NCI-H460 (cell line): ENCODE results near the gene TEX14. TPM values are rescaled to one million over a fixed set of nuclear protein-coding genes. Genes with fewer than 3 reads are reported as not detected.
A peak's percentile ranks its signal among the peaks of the same experiment; 100 is the strongest.
"Not testable (repeated sequence)": the region's sequence is repeated elsewhere in the genome, so short reads cannot be mapped to it uniquely, and the experiment has no call there.

Source experiments
- DNase-seq: peaks from one replicate; pipeline ENCODE4 v3.0.0-alpha.2; 2016; ENCODE audit warnings: low read depth; ENCODE audit errors: extremely low read depth
- total RNA-seq: library from RNA; depleted of rRNA; stranded (reverse); fragments of >200 nt; shearing (Covaris generic); gene quantifications from 2 replicates; pipeline ENCODE4 v1.2.3, GENCODE V29; 2014

The TEX14 gene
- total RNA-seq, 1 experiment from 2014 or later: 0.10 TPM

DNA sequence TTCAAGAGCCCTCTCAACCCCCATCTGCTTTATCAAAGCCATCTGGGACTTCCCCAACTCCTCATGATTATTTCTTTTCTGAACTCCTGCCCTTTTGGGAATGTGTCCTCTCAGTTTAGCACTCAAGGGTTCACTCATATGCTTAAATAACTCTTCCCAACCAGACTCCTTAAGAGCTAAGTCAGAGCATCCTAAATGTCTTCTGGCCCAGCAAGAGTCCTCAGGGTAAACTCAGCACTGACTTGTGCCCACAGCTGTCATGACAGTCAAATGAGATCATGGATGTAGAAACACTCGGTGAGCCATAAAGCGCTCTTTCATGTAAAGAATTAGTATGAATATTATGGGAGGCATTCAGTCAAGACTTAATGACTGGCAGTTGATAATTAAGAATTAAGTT lies 85.9 kb downstream of the TEX14 start:
- DNase-seq: no peak

DNA sequence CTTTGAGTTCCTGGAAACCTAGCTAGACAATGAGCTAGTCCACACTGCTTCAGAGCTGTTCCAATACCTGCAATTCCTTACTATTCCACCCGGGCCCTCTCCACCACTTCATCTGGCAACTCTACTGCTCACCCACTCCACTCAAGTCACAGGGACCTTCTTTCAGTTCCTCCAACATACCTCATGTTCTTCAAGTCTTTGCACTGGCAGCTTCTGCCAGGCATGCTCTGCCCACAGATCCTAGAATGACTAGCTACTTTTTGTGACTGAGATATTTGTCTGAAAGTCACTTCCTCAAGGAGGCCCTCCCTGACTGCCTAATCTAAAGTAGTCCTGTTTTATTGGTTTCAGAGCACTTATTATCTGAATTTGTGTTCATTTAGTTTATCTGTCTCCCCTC lies 86.4 kb downstream of the TEX14 start:
- DNase-seq: no peak

DNA sequence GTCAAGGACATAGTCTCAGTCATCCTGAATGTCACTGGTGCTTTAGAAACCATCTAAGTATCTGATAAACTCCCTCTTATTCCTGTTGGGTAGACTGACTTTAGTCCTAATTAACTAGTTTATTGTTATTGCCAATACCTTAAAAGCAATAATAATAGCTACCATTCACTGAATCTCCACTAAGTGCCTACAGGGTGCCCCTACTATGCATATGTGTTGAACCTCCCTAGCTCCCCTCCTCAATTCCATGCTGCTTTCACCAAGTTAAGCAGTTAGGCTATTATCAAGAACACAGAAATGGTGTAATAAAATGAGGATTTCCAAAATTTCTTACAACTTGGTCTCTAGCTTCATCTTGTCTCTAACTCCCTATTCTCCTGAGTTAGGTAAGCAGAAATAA lies 89.9 kb downstream of the TEX14 start:
- DNase-seq: no peak

DNA sequence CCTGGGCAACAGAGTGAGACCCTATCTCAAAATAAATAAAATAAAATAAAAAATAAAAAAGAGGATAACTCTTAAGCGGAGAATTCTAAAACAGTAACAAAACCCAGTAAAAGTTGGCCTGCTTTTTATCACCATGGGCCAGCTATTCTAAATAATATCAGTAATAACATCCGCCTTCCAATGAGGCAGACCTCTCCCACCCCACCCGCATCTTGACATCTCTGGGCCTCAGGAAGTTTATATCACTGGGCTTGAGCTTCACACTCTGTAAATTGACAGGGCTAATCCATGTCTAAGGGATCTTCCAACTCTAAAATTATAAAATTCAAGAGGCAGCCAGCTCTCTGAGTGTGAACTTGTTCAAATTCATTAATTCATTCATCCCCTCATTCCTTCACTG lies 94.5 kb downstream of the TEX14 start:
- no peak for DNase-seq

DNA sequence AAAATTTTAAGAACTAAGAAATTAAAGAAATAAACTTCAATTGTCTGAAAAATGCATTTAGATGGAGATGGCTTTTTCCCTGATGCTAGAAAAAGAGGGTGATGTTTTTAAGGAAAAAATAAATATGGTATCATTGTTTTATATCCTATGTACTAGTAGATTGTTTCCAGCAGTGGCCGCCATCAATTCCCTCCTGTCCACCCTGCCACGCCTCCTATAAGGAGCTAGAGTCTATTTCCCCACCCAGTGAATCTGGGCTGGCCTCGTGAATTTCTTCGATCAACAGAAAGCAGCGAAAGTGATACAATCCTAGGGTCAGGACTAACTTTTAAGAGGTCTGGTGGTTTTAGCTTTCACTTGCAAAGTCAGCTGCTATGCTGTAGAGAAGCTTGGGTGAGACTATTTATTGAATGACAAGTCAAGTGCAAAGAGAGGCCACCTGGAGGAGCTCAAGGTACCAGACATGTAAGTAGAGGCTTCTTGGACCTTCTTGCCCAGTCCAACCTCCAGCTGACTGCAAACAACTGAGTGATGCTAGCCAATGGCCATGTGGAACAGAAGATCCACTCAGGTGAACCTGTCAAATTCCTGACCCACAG lies 96.6 kb downstream of the TEX14 start:
- DNase-seq: no peak

DNA sequence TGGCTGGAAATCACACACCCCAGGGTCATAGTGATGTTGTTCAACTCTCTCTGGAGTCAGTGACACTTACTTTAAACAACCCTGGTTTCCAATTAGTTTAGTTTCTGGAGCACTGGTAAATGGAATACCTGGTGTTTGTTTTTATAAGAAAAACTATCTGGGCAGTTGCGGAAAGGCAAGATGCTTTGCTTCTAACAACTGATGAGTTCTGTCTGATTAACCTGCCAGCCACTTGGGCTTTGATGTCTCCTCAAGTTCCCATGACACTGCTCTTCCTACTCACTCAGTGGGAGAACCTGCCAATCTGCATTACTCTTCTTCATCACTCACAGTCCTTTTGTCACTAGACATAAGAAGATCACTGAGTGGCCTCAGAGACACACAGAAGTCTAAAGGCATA lies 98.7 kb downstream of the TEX14 start:
- DNase-seq: no peak

DNA sequence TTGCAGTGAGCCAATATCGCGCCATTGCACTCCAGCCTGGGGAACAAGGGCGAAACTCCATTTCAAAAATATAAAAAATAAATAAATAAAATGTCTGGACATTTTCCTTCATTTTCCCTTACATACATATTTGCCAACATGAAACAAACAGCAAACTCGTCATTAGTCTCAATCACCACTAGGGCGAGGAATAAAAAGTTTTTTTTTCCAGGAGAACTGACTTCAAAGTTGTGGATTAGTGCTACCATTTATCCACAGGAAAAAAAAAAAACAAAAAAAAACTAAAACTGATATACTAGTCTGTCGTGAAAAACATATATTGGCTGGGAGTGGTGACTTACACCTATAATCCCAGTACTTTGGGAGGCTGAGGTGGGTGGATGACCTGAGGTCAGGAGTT lies 100.4 kb downstream of the TEX14 start:
- no peak for DNase-seq

DNA sequence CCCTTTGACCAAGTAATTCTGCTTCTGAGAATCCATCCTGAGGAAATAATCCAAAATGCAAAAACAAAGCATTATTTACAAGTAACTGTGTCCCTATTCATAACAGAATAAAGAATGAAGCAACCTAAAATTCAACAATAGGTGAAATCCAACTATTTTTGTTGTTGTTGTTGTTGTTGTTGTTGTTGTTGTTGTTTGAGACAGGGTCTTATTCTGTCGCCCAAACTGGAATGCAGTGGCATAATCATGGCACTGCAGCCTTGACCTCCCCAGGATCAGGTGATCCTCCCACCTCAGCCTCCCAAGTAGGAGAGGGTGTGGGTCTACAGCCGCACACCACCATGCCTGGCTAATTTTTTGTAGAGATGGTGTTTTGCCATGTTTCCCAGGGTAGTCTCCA lies 101.5 kb downstream of the TEX14 start:
- DNase-seq: no peak

DNA sequence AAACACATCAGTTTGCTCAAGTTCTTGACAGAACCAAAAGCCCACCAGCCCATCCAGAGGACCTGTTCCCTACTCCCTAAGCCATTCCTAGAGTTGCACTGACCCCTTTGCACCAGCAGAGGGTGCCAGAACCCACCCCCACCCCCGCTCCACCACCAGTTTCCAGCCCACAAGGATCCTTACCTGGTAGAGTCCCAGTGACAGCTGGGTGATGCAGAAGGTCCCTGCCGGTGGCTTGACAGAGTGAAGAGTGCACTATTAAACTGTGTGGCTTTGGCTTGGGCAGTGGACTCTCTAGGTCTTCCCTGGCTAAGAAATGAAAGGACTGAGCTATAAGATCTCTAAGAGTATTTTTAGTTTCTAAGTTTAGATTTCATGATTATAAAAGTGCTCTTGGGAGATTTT lies 104.1 kb downstream of the TEX14 start:
- peak; percentile 58 for DNase-seq

DNA sequence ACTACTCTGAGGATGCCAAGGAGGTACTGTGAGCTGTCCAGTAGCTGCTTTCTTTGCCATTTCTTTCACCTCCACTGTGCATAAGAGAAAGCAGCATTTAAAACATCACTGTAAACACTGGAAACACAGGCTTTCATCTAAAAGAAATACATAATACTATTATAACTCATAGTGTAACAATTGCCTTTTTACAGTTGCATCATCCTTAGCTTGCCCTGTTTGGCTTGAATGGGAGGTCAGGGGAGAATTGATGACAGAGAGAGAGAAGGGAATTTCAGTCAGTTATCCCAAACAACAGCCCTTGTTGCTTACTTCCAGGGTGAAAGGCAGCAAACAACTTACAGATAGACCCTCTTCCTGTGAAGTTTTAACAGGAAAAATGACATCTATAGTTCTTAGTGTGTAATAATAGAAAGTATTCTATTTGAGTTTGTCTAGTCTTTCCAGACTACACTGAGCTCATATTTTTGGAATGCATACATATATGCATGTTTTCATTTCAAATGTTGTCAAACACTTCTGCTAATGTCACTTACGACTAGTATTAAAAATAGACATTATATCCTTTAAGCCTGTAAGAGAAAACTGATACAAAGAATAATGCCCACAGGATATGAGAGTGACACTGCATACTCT lies 105.7 kb downstream of the TEX14 start:
- DNase-seq: no peak

DNA sequence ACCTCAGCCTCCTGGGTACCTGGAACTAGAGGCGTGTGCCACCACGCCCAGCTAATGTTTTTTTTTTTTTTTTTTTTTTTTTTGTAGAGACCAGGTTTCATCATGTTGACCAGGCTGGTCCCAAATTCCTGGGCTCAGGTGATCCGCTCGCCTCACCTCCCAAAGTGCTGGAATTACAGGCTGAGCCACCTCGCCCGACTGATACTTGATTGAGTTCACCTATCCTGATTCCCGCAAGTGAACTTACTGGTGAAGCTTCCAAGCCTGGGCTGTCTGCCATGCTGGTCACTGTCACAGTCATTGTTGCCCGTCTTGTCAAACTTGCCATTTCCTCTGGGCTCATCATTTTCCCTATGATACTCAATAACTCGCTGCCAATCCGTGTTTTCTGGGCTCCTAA lies 106.3 kb downstream of the TEX14 start:
- DNase-seq: no peak

DNA sequence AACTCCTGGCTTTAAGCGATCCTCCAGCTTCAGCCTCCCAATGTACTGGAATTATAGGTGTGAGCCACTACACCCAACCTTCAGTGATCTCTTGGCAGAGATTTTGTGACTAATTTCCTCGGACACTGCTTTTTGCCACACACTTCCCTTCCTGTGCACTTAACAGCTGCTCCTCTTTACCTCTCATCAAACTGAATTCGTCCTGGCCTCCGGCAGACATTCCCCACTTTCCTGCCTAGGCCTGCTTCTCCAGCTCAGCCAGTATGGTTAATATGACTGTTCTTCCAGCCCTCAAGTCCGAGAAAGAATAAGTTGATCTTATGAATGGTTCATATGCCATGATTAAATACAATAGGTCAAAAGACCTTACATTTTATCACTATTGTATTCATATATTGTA lies 108.4 kb downstream of the TEX14 start:
- no peak for DNase-seq

DNA sequence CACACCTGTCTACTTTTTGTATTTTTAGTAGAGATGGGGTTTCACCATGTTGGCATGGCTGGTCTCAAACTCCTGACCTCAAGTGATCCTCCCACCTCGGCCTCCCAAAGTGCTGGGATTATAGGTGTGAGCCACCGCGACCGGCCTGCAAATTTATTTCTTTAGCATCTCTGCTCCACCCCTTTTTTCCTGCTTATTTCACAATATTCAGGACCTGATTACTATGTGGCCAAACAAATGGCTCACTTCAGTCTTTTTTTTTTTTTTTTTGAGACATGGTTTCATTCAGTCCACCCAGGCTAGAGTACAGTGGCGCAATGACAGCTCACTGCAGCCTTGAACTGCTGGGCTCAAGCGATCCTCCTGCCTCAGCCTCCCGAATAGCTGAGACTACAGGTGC lies 109.1 kb downstream of the TEX14 start:
- not testable (repeated sequence) for DNase-seq

DNA sequence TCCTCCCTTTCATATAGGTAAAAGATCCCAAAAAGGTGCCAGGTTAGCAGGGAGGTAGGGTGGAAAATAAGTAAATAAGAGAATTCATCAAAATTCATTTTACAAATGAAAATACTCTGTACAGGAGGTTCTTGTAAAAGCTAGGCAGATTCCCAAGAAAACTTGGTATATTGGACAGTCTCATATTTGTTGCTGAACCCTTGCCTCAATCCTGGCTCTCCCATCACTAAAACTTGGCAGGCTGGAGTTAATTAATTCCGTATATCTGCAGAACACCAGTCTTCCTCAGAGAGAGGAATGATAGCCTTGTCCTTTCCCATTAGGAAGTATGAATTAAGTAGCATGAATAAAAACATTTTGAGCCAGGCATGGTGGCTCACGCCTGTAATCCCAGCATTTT lies 111.2 kb downstream of the TEX14 start:
- DNase-seq: no peak

DNA sequence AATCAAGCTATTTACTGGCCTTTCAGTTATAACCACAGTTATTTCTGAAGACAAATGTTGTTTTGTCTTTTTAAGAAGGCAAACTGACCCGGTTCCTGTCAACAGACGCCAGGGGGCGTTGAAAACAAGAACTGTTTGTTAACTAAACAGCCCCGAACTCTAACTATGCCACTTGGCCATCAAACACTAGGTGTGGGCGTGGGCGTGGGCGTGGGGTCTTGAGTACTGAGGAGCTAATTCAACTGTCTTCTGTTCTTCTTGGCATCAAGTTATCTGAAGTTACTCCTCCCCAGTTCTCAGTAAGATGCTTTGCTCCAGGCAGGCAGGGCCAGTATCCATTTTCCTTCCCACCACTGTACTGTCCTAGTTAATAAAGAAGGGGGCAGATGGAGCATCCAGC lies 114.1 kb downstream of the TEX14 start:
- DNase-seq: peak; percentile 46

DNA sequence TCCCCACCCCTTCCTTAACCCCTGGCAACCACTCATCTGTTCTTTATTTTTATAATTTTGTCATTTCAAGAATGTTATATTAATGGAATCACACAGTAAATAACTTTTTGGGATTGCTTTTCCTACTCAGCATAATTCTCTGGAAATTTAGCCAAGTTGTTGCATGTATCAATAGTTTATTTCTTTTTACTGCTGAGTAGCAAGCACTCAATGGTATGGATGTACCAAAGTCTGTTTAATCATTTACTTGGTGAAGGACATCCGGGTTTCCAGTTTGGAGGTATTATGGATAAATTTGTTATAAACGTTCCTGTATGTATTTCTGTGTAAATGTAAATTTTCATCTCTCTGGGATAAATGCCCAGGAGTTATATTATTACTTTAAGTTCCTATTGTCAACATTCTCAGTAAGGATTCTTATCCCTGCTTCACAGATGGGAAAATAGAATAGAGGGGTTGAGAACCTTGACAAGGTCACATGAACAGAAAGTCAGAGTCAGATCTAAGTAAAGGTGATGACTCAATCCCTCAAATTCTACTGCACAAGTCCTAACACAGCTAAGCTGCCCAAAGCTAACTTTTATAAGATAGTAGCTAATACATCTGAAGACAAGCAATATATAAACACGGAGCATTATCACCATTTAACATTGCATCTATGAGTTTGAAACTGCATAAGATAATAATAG lies 115.0 kb downstream of the TEX14 start:
- no peak for DNase-seq

DNA sequence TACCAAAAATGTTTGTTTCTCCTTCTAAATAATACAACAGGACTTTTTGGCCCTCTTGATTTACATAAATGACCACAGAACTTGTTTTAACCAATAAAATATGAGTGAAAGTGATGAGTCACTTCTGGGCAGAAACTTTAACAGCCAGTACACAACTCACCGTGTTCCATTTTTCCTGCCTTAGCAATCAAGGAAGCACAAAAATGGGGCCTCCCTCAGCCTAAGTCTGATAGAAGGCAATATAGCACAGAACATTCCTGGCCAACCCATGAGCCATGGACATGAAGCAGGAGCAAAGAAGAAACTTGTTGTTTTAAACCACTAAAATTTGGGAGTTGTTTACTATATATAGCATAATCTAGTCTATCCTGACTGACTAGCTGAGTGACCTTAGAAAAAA lies 116.3 kb downstream of the TEX14 start:
- no peak for DNase-seq

DNA sequence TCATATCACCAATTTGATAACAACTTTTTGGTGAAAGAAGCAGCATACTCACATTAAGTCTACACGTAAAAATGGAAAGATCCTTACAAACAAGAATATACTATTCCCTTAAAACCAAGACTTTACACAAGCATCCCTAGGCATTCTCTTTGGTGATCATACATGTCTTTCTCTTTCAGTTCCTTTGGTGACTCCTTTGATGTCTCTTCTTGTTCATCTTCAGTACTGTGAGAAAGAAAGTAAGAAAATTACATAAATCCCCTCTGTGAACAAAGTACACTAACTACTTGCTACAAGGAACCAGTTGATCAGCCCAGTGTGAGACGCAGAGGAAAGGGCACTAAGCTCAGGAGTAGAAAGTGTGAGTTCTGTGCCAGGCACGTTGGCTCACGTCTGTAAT lies 117.8 kb downstream of the TEX14 start:
- DNase-seq: no peak

DNA sequence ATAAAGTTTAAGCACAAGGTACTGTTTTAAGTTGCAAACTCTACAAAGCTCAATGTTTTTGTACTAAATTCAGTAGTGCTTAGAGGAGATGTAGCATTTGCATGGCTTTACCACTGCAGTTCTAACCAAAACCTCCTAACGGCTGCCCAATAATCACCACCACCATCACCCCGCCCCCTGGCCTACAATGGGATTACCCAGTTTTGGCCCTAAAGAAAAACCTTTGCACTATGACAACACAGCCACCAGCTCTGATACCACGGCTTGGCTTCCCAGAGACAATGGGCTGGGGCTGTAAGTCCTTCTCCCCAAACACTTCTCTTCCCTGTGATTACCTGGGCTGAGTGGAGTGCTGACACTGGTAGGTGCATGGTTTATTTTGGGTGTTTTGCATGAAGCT lies 119.0 kb downstream of the TEX14 start:
- no peak for DNase-seq

DNA sequence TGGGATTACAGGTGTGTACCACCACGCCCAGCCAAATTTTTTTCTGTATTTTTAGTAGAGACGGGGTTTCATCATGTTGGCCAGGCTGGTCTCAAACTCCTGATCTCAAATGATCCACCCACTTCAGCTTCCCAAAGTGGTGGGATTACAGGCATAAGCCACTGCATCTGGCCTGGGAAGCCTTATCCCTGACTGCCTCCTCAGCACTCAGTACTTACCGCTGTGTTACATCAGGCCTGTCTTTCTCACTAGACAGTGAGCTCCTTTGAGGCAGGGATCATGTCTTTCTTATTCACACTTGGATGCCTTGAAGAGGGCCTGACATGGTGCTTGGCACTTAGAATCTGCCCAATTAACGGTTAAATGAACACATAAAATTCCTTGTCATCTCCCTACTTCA lies 121.1 kb downstream of the TEX14 start:
- DNase-seq: no peak

DNA sequence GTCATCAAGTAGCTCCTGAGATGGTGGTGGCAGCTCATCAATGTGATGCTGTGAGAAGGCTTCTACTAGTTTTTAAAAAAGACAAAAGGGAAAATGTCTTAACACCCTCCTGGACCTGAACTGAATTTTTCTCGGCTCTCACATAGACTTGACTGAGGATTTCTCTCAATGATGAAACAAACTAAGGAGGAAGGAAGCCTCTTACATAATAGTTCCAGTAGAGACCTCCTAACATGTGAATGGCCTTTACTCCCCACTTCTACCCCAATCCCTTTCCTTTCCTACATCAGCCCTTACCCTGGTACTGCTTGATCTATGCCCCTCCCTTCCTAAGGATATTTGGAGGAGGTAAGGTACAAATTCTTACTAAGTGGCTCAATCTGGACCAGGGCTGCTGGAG lies 122.6 kb downstream of the TEX14 start:
- no peak for DNase-seq

DNA sequence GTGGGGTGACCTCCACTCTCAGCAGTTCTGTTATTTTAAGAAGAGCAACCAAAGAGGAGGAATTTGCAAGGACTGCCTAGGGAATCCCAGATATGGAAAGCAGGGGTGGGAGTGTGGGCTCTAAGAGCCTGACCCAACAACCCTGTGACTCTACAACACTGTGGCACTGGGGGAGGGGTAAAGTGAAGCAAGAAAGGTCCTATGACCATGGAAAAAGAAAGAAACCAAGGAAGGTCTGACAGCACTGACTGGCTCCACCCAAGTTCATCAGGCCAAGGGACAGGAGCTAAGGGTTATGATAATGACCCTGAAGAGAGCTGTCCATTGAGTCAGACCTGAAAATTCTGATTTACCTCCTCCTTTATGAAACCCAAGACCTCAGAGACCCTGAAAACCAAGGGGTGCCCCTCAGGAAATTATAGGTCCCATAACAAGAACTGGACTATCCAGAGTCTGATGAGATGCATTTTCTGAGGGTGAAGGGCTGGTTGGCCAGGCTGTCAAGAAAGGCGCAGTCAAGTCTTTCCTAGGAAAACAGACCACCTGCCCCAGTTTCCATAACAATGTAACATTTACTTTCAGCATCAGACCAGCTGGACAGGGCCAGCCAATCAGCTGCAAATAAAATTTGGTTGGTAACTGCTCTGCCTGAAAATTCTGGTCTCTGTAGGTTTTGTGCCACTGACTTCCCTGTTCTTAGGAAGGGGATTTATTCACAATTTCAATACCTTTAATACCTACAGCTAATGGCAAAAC lies 123.6 kb downstream of the TEX14 start:
- DNase-seq: no peak
